Measurements from ENCODE around the gene AGBL1.

AGBL1 gene

GRCh38 chr15:86912661-86913060 is 833.0 kb downstream of the AGBL1 start:
- DNase-seq = no peak

DNA sequence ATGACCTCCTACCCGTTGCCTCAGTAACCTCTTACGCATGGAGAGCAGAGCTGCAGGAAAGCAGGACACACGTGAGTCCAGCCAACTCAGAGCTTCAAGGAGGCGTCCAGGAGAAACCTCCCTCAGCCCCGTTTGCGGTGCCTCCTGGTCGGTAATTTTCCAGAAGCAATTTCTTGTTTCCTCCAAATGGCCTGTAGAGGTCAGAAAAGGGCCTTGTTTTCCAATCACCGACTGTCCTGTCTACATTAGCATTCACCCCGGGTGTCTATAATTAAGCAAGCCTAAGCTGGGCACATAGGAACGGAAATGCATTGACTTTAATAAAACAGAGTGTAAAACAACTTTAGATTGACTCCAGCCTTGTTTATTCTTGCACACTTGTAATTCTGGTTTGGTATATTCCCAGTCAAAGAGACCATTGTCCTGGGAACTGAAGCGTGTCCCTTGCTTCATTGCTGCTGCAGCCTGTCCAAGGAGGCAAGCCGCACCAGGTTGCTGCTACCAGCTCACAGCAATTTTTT is 836.2 kb downstream of the AGBL1 start:
- peak in 50 of 58 donors; percentile 4 to 87 (median 40) for DNase-seq

DNA sequence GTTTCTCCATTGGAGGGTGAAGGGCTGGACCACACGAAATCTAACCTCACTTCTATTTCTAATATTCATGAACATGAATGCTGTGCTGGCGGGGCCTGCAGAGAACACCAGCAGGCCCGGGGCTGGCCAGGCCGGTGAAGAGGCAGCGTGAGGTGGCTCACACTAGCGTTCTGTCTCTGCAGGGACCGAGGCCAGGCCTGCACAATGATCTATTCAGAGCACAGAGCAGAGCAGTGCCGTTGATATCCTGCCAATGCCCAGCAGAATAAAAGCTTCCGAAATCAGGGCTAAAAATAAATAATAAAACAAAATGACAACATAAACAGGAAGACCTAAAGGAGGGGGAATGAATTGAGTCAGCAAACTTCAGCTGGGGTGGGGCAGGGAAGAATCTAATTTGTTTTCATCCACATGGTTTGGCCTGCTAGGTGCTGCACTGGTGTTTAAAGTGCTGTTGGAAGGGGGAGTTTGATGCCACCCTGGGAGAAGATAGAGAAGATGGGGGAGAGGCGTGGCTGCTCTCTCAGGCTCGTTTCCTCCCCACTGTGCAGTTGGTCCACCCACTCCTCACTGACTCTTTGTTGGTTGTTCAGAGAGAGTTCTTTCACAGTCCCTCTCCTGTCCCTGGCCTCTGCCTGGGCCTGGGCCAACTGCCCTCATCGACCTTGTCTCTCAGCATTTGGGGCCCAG is 837.1 kb downstream of the AGBL1 start:
- DNase-seq = peak in 57 of 58 donors; percentile 15 to 96 (median 87)

GRCh38 chr15:86917361-86917671 is 837.6 kb downstream of the AGBL1 start:
- no peak for DNase-seq

GRCh38 chr15:86919581-86919980 is 839.9 kb downstream of the AGBL1 start:
- no peak for DNase-seq

GRCh38 chr15:86929461-86929860 is 849.8 kb downstream of the AGBL1 start:
- DNase-seq = no peak

DNA sequence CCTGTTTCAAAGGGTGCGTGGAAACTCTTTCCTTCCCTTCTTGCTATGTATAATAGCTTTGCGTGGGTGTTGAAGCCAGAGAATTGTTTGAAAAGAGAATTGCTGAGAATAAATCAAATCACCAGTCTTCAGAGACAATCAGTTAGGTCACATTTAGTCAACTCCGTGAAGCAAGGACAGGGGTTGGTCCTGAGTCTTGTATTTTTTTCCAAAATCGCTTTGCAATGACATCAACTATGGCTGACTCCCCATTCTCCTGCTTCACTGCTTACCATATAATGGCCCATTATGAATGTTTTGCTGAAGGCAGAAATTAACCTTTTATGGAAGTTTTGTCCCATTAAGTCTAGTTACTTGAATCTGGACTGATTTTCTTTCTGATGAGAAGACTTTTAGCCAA is 852.8 kb downstream of the AGBL1 start:
- DNase-seq = no peak

- DNase-seq = peak in 9 of 58 donors; percentile 2 to 38 (median 9)
Measured at GRCh38 chr15:86935841-86936240, 856.2 kb downstream of the AGBL1 start.

- no peak for DNase-seq
Measured at GRCh38 chr15:86942285-86942684, 862.6 kb downstream of the AGBL1 start.

- no peak for DNase-seq
Measured at GRCh38 chr15:86948719-86949118, 869.0 kb downstream of the AGBL1 start.

GRCh38 chr15:86959254-86959653 is 879.6 kb downstream of the AGBL1 start:
- no peak for DNase-seq

DNA sequence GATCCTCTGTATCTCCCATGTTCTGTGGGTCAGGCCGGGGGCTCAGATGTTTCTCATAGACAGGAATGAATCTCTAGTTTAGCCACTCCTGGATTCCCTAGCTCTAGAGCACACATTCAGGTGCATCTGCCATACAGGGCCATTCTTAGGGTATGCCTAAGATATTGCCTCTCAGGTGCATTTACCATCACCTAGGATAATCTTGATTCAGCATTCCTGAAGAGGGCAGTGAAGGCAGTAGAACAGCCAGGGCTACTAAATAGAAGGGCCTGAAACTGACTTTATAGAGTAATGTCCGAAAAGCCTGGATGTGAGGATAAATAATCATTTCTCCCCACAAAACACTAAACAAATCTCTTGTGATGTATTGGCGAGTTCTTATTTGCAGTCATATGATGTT is 882.0 kb downstream of the AGBL1 start:
- no peak for DNase-seq

- no peak for DNase-seq
Measured at GRCh38 chr15:86964271-86964670, 884.6 kb downstream of the AGBL1 start.

DNA sequence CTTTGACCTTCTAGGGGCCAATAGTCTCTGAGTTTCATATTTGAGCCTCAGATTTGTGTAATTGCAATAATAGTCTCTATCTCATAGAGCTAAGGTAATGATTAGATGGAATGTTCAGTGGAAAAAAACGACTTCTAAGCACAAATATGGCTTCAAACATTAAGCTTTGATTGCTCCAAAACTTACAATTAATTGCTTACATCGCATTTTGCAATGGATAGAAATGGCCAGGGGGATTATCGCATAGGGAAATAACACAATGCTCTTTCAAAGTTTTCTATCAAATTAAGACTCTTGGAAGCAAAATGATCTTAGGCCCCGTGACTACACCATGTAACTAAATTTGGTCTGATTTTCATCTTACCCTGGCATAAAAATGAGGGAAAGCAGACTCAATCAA is 888.6 kb downstream of the AGBL1 start:
- DNase-seq = no peak

DNA sequence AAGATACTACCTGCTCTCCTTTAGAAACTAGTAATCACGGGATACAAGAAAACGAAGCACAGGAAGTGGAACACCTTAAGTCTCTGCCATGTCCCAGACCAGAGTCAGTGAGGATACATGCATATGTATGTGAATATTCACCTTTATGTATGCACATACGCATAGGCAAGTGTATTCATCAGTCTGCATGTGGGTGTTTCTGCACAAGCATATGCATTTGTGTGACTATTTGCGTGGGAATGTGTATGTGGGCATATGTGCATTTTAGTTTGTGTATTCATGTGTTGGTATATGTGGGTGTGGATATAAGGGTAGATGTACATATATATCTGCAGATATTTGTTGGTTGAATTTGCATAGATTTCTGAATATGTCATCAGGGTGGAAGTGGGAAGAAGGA is 889.7 kb downstream of the AGBL1 start:
- DNase-seq = no peak

DNA sequence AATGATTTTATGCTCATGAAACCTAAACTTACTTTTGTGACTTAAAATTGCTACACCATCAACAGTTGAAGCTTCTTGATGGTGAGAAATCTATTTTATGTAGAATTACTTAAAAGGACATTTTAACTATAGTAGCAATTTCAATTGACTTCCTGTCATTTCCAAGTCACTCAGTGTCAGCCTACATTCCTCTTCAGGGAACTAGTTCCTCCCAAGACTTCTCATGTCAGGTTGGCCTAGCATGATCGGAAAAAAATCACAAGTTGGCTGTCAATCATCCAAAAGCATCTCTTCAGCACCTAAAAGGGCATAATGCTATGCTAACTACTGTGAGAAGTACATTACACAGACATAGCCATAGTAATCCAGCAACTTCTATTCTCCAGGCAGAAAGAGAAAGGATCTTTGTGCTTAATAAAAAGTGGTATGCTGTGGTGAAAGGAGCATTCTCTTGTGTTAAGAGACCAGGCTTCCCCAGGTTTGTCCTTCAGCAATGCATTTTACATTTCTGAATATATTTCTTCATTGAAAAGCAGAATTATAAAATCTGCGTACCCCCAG is 893.7 kb downstream of the AGBL1 start:
- no peak for DNase-seq

DNA sequence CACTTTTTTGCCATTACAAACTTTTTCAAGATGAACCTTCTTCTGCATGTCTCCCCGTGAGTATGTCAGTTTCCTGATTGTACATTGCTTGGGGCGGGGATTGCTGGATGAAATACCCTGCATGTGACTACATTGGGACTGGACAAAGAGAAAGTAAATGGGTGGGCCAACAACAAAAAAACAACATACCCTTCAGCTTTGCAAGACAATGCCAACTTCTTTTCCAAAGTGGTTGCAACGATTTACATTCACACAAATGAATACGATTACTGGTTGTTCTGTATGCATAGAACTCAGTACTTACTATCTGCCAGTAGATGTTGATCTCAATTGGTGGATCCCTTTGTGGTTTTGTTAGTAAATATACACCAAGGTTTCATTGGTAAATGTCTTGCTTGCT is 908.4 kb downstream of the AGBL1 start:
- DNase-seq = no peak

DNA sequence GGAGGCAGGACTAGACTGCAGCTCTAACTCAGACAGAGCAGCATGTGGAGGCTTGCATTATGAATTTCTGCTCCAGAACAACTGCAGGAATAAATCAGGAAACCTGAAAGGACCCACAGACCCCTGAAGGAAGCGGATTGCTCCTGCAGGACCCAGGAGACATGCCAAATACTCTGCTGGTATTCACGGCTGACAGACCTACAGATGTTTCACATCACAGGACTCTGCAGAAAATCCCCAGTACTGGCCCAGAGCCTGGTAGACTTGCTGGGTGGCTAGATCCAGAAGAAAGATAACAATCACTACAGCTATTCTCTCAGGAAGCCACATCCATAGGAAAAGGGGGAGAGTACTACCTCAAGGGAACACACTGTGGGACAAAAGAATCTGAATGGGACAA is 942.1 kb downstream of the AGBL1 start:
- no peak for DNase-seq

DNA sequence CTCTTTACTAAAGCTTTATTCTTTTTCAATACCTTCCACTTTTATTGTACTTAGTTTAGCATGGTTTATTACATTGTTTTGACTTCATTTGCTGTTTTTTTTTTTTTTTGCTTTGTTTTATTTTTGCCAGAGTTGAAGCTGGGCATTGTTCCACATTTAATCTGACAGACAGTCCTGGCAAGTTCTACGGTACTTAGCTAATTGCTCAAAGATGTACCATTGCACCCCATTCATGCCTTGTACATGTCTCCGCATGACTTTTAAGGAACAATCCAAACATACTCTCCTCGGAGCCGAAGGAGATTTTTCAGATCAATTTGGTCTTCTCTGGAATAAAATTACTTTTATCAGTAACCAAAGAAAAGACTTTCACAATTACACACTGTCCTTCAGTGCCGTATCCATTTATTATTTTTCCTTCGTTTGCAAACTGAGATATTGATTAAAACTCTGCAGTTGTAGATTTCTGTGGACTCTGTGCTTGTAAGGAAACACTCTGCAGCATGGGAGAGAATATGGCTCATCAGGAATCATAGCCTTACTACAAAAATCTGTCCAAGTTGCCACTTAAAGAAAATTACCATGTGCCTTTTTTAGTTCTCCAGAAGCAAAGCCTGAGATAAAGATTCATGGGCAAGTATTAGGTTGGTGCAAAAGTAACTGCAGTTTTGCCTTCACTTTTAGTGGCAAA is 952.0 kb downstream of the AGBL1 start:
- DNase-seq = no peak

GRCh38 chr15:87032295-87032694 is 952.6 kb downstream of the AGBL1 start:
- DNase-seq = no peak

DNA sequence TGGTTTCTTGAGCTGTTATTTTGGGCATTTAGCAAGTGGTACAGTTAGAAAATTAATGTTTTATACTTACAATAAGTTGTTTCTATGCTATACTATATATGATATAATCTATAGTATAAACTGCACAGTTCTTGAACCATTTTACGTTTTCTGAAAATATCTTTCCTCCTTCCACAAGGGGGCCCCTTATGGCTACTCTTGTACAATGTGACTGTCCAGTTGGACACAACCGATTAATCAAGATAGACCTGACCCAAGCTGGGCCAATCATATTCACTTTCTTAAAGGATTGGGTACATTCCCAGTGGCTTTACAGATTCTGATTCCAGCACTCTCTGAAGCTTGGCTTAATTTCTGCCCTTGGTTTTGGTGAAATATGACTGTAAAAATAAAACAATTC is 953.4 kb downstream of the AGBL1 start:
- DNase-seq = no peak

DNA sequence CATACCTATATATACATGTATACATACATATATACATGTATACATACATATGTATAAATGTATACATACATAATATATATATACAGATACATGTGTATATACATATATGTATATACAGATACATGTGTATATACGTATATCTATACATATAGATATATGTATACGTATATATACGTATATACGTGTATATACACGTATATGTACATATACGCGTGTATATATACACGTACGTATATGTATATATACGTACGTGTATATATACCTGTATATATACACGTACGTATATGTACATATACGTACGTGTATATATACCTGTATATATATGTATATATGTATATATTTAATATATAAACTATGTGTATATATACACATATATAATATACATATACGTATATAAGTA is 955.2 kb downstream of the AGBL1 start:
- no peak for DNase-seq

DNA sequence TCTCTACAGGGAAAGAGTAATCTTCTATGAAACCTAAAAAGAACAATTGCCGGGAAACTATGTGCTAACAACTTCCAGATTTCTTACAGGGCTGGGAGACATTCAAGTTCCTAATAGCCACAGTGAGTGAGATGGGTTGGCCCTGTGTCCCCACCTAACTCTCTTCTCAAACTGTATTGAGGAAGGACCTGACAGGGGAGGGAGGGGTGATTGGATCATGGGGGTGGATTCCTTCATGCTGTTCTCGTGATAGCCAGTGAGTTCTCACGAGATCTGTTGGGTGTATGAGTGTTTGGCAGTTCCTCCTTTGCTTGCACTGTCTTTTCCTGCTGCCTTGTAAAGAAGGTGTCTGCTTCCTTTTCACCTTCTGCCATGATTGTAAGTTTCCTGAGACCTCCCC is 958.7 kb downstream of the AGBL1 start:
- DNase-seq = no peak
